Activated CD4-positive, alpha-beta T cell treated with anti-CD3 and anti-CD28 coated beads, Interleukin-2, amount 10 ng/mL, durations not matched to agents 7 days and 5 days (primary cell): ENCODE data around the gene FAM217B. TPM values are rescaled to one million over a fixed set of nuclear protein-coding genes. Genes with fewer than 3 reads are reported as not detected.

Experiments
- CTCF ChIA-PET: fragments of 350-600 bp; sonication (Branson Sonifier 250); formaldehyde crosslinking; loops from one replicate; lab custom pipeline; 2021; ENCODE audit warnings: antibody characterized with exemption; lab: Charles Lee
- POLR2A ChIA-PET: fragments of 350-600 bp; sonication (Branson Sonifier 250); formaldehyde crosslinking; loops from one replicate; lab custom pipeline; 2021; ENCODE audit warnings: antibody characterized with exemption; lab: Charles Lee
- DNase-seq: peaks from one replicate; pipeline ENCODE4 v3.0.0-alpha.2; 2020
- H3K27ac Mint-ChIP-seq: one replicate; pipeline ENCODE4 v1.8.0; 2021; ENCODE audit warnings: mild to moderate bottlenecking, moderate library complexity, mixed read lengths
- H3K27me3 Mint-ChIP-seq: one replicate; pipeline ENCODE4 v1.8.0; 2021; ENCODE audit warnings: mixed read lengths
- H3K36me3 Mint-ChIP-seq: one replicate; pipeline ENCODE4 v1.8.0; 2021; ENCODE audit warnings: low read depth, mixed read lengths
- H3K4me1 Mint-ChIP-seq: one replicate; pipeline ENCODE4 v1.8.0; 2021; ENCODE audit warnings: mixed read lengths
- H3K4me3 Mint-ChIP-seq: one replicate; pipeline ENCODE4 v1.8.0; 2021; ENCODE audit warnings: mild to moderate bottlenecking, moderate library complexity, mixed read lengths
- H3K9me3 Mint-ChIP-seq: one replicate; pipeline ENCODE4 v1.8.0; 2021; ENCODE audit warnings: mixed read lengths
- total RNA-seq, 2 experiments: library from RNA; stranded (reverse); gene quantifications; one replicate each; pipeline ENCODE4 v1.2.3, GENCODE V29; 2021

FAM217B gene
- total RNA-seq, 2 experiments from 2014 or later = 33.7 to 40.6 TPM

DNA sequence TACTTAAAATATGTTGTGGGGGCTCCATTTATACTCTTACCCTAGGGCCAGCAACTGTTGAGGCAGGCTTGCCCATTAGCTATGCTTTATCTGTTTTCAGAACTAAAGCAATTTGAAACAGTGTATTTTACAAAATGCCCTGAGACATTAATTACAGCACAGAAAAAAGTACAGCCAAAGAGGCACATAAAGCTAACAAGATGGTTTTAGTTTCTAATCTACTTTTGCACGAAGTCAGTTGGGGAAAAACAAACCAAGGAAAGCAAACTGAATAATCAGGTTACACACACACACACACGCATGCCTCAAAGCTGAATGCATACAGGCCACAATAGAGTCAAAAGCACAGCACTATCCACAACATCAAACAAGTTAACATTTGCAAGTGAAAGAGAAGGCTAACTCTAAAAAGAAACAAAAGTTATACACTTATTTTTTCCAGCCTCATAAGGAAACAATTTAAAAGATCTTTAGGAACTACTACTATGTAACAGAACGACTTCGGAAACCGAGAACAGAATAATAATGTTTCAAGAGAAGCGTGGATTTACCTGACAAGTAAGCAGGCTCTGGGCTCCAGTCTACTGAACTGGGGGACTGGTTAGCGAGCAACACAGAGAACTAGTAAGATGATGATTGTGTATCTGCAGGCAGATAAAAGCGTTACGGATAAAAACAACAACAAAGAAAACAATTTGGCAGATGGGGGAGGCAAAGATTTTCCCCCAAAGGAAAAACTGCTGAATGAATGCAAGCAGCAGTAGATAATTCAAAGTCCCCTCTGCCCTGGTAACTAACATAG, 8.5 kb upstream of the FAM217B start:
- Mint-ChIP-seq H3K27me3 (peaks cover 10% of the 10 kb centered on the region), H3K4me1 (peaks cover 22% of the 10 kb centered on the region), H3K4me3 (peak overlapping the region; percentile 56), H3K36me3 (no peaks in the 10 kb centered on the region), H3K9me3 (no peaks in the 10 kb centered on the region), H3K27ac (peak overlapping the region; percentile 72)
- CTCF ChIA-PET = interaction anchor here (1.3 kb wide), 1 partner anchor 9 kb away, joined by 4 read pairs; the partner anchor contains the start of genes FAM217B and PPP1R3D
- DNase-seq = no peak
- POLR2A ChIA-PET = no interaction called here

DNA sequence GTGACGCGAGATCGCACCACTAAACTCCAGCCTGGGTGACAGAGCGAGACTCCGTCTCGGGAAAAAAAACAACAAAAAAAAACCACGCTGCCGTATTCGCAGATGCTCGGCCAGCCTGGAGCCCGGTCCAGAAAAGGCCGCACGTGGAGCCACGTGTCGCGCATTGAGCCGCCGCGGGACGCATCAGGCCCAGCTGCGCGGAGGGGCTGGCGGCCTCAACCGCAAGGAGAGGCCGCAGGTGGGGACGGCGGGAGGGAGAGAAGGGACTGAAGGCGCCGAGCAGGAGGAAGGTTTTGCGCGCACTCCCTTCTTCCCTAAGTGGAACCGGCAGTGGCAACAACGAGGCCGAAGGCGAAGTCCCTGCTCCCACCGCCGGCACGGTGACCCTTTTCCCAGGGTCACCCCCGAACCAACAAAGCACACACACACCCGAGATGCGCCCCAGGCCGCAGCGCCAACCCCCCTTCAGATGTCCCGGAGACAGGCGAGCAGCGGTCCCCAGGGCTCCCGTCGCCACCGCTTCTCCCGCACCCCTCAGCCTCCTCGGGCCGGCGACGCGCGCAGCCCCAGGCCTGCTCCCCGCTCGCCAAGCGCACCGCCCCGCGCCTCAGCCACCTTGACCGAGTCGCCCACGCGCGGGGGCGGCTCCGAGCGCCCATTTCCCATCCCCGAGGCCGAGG, 7.4 kb upstream of the FAM217B start:
- peaks cover 8% of the 10 kb centered on the region for H3K27me3 Mint-ChIP-seq
- H3K36me3 Mint-ChIP-seq = no peaks in the 10 kb centered on the region
- no peak for DNase-seq
- peak overlapping the region; percentile 50 for H3K4me3 Mint-ChIP-seq
- peaks cover 28% of the 10 kb centered on the region for H3K4me1 Mint-ChIP-seq
- CTCF ChIA-PET = interaction anchor here (1.3 kb wide), 1 partner anchor 8 kb away, joined by 4 read pairs; the partner anchor contains the start of genes FAM217B and PPP1R3D
- peak overlapping the region; percentile 41 for H3K27ac Mint-ChIP-seq
- POLR2A ChIA-PET = no interaction called here
- no peaks in the 10 kb centered on the region for H3K9me3 Mint-ChIP-seq

DNA sequence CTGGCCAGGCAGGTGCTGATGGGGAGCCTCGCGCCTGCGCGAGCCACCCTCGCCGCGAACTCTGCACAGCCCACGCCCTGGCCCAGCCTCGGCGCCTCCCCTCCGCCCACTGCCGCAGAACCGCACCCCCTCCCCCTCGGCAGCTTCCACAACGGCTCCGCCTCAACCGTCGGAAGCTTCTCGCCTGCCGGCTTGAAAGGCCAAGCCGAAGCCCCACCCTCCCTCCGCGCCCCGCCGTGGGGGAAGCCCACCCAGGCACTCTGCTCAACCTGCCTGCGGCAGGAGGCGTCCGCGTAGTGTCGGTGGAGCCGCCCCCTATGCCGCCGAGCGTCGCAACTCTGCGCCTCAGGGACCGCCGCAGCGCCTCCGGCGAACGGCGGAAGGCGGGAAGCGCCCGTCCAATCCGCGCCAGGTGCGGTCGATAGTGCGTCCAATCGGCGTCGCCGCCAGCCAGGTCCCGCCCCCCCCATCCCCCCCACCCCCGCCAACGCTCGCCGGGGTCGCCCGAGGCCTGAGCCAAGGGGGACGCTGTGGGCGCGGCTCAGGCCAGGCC, 6.8 kb upstream of the FAM217B start, which contains the start of gene SYCP2:
SYCP2 (minus strand) TSS at position 342 of the 553 bp plus-strand sequence. CDS start 11,224 bp downstream, outside the sequence.
- no peaks in the 10 kb centered on the region for H3K9me3 Mint-ChIP-seq
- H3K27ac Mint-ChIP-seq = peak within 1 kb of the TSS; percentile 80
- H3K36me3 Mint-ChIP-seq = peaks cover 6% of the 10 kb centered on the region
- peaks cover 5% of the 10 kb centered on the region for H3K27me3 Mint-ChIP-seq
- DNase-seq = peak; percentile 56
- CTCF ChIA-PET = interaction anchor here (0.6 to 2.1 kb wide), 9 partner anchors 7 to 67 kb away, joined by 3 to 9 read pairs (median 5); no protein-coding TSS in a partner anchor
- POLR2A ChIA-PET = no interaction called here
- peaks cover 33% of the 10 kb centered on the region for H3K4me1 Mint-ChIP-seq
- H3K4me3 Mint-ChIP-seq = peak within 1 kb of the TSS; percentile 71

DNA sequence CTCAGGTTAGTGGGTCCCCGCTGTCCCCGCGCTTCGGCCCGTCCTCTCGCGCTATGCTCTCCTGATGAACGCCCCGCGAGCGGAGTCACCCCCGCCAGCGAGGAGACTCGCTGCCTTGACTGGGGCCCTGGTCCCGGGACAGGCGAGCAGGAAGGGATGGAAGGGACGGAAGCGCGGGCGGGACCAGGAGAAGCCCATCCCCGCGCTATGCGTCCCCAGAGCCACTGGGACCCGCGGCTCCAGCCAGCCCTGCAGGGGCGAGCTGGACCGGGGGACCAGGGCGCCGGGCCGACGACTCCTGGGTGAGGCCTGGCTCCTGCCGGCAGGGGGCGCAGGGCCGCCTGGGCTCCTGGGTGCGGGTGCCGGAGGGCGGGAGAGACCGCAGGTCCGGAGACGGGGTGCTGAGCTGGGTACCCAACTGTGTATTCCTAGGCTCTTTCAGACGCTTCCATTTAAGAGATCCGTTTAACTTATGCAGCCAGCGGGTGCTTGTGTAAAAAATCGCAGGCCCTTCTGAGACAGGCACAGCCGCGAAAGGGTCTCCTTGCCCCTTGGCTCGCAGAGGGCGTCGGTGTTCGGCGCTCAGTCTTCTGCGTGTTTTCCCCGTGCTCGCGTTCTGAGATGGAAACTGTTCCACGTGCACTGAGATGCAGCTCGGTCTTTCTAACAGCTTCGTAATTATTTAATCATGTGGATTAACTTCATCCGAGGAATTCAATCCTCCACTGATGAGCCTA, 6.2 kb upstream of the FAM217B start:
- ChIA-PET POLR2A (no interaction called here), CTCF (interaction anchor here (0.6 to 2.1 kb wide), 10 partner anchors 8 to 67 kb away, joined by 3 to 9 read pairs (median 5); no protein-coding TSS in a partner anchor)
- H3K36me3 Mint-ChIP-seq = peaks cover 11% of the 10 kb centered on the region
- peak overlapping the region; percentile 80 for H3K27ac Mint-ChIP-seq
- H3K9me3 Mint-ChIP-seq = no peaks in the 10 kb centered on the region
- DNase-seq = peak; percentile 75
- H3K4me3 Mint-ChIP-seq = peak overlapping the region; percentile 71
- H3K4me1 Mint-ChIP-seq = peaks cover 40% of the 10 kb centered on the region
- peaks cover 3% of the 10 kb centered on the region for H3K27me3 Mint-ChIP-seq

DNA sequence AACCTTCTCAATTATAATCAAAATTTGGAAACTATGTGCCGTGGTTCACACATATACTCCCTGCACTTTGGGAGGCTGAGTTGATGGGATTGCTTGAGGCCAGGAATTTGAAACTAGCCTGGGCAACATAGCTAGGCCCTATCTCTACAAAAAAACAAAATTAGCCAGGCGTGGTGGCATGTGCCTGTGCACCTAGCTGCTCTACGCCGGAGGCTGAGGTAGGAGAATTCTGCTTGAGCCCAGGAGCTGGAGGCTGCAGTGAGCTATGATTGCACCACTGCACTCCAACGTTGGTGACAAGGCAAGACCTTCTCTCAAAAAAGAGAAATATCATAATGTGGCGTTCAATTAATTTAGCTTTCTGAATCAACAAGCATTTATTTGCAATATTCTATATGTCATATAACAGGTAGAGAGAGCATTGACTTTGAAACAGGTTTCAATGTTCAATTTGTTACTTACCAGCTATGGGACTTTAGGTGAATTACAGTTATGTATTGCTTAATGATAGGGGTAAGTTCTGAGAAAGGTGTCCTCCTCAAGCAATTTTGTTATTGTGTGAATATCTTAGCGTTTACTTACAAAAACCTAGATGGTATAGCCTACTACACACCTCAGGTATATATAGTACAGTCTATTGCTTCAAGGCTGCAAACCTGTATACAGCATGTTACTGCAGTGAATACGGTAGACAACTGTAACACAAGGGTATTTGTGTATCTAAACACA, 4.6 kb upstream of the FAM217B start:
- Mint-ChIP-seq H3K4me3 (no peak overlapping the region), H3K36me3 (peaks cover 11% of the 10 kb centered on the region), H3K9me3 (no peaks in the 10 kb centered on the region), H3K27ac (no peak overlapping the region), H3K4me1 (peaks cover 41% of the 10 kb centered on the region), H3K27me3 (no peaks in the 10 kb centered on the region)
- no peak for DNase-seq
- ChIA-PET POLR2A (no interaction called here), CTCF (interaction anchor here (1.5 to 2.1 kb wide), 2 partner anchors 14 to 16 kb away, joined by 5 to 9 read pairs; no protein-coding TSS in a partner anchor)

DNA sequence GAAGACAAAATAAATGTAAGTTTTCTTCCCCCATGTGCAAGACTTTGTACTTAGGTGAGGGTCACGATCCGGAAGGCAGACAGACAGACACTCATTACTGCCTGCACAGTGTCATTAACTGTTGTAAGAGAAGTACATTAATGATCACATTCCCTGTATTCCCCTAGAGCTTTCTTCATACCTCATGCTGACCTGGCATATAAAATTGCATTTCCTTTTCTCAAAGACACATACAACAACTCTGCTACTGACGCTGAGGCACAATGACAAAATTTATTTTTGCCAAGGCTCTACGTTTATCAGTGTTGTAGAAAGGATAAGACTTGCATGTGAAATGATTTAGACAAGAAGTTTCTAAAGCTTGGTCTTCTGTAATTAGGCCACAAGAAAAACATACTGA, 3.8 kb upstream of the FAM217B start:
- Mint-ChIP-seq H3K27me3 (no peaks in the 10 kb centered on the region), H3K36me3 (peaks cover 11% of the 10 kb centered on the region), H3K27ac (no peak overlapping the region), H3K4me3 (no peak overlapping the region), H3K9me3 (no peaks in the 10 kb centered on the region), H3K4me1 (peaks cover 42% of the 10 kb centered on the region)
- POLR2A ChIA-PET = no interaction called here
- CTCF ChIA-PET = no interaction called here
- no peak for DNase-seq

DNA sequence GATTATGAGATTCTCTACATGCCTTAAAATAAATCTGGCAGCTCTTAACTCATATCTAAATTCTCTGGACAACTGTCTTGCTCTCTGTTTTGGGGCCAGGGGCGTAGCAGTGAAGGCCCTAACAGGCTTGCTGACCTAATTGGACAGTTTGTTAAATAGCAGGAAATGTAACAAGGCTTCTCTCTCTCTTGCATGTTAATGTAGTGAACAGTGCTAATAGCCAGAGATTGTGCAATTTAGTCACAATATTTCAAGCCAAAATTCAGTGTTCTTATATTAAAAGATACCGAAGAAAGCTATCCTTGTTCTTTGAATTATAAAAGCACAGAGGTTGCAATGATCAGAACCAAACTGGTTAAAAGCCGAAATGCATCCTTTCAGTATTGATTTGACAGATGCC, 3.0 kb upstream of the FAM217B start:
- CTCF ChIA-PET = interaction anchor here (0.5 kb wide), 1 partner anchor 8 kb away, joined by 4 read pairs; no protein-coding TSS in a partner anchor

DNA sequence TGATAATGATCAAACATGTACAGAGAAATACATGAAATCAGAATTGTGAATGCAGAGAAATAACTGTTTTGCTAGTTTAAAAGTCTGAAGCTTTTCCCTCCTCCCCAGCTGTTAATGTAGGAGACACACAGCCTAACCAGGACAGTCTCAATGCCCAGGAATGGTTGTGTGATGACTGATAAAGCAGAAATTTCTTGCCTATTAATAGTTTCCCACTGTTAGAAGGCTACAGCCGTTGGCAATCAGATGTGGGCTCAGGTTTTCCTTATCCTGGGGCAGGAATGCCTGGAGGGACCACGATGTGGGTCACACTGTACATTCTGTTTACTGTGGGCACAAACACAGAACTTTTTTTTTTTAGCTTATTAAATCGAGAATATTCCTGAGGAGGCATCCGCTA, 2.0 kb upstream of the FAM217B start:
- Mint-ChIP-seq H3K27ac (peak overlapping the region; percentile 80), H3K9me3 (no peaks in the 10 kb centered on the region), H3K27me3 (no peaks in the 10 kb centered on the region), H3K36me3 (peaks cover 19% of the 10 kb centered on the region), H3K4me1 (peaks cover 44% of the 10 kb centered on the region), H3K4me3 (peak overlapping the region; percentile 79)
- CTCF ChIA-PET = no interaction called here
- POLR2A ChIA-PET = no interaction called here
- no peak for DNase-seq

More for the DNA sequence above, 3.0 kb upstream of the FAM217B start:
- DNase-seq = no peak
- POLR2A ChIA-PET = no interaction called here
- no peak overlapping the region for H3K27ac Mint-ChIP-seq
- H3K36me3 Mint-ChIP-seq = peaks cover 13% of the 10 kb centered on the region
- H3K27me3 Mint-ChIP-seq = no peaks in the 10 kb centered on the region
- no peaks in the 10 kb centered on the region for H3K9me3 Mint-ChIP-seq
- peaks cover 43% of the 10 kb centered on the region for H3K4me1 Mint-ChIP-seq
- no peak overlapping the region for H3K4me3 Mint-ChIP-seq

DNA sequence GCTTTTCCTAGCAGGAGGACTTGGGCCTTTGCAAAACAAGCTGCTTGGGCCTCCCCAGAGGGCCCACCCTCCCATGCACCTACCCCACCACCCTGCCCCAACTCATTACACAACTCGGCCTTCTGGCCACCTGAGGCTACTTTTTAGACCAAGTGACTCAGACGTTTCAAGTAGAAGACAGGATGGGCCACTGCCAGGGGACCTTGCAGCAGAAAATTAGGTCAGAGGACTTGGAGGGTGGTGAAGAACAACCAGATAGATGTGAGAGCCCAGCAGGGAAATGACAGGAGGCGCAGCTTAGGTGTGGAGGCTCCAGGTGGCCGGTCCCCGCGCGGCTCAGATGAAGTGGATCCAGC, 1.5 kb upstream of the FAM217B start:
- no peak for DNase-seq
- ChIA-PET POLR2A (no interaction called here), CTCF (interaction anchor here (1.0 kb wide), 1 partner anchor 23 kb away, joined by 3 read pairs; no protein-coding TSS in a partner anchor)
- Mint-ChIP-seq H3K4me1 (peaks cover 44% of the 10 kb centered on the region), H3K27ac (peak overlapping the region; percentile 80), H3K4me3 (peak overlapping the region; percentile 79), H3K36me3 (peaks cover 19% of the 10 kb centered on the region), H3K27me3 (no peaks in the 10 kb centered on the region), H3K9me3 (no peaks in the 10 kb centered on the region)

DNA sequence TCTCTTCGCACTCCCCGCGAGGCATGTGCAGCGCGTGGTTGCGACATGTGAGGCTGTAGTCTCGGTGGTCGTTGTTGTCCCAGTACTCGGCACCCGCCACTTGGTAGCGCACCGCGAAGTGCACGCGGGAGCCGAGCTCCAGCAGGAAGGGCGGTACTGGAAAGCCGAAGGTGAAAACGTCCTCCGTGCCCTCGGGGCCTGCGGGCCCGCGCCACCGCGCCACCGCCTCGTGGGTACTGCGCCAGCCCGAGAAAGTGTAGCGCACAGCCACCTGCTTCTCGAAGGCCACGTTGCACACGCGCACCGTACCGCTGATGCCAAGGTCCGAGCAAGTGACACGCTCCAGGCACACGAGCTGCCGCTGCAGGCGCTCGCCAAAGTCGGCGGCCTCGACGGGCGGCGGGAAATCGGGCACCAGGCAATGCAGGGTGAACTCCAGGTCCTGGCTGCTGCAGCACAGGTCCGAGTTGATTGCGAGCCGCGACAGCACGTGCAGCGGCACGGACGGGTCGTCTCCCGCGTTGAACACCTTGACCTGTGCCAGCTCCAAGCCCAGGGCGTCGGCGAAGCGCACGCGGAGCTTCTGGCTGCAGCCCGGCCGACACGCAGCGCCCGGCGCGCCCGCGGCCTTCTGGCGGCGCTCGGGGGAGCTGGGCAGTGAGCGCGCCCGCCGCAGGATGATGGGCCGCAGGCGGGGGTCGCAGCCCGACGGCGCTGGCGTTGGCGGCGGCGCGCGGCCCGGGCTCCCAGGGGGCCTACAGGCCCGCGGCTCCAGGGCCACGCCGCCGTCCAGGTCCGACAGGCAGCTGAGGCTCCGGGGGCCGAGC, 924 bp upstream of the FAM217B start:
- DNase-seq = no peak
- peaks cover 43% of the 10 kb centered on the region for H3K4me1 Mint-ChIP-seq
- CTCF ChIA-PET = interaction anchor here (1.0 kb wide), 1 partner anchor 23 kb away, joined by 3 read pairs; no protein-coding TSS in a partner anchor
- no peaks in the 10 kb centered on the region for H3K9me3 Mint-ChIP-seq
- peaks cover 25% of the 10 kb centered on the region for H3K36me3 Mint-ChIP-seq
- POLR2A ChIA-PET = no interaction called here
- peak overlapping the region; percentile 80 for H3K27ac Mint-ChIP-seq
- peak overlapping the region; percentile 95 for H3K4me3 Mint-ChIP-seq
- H3K27me3 Mint-ChIP-seq = no peaks in the 10 kb centered on the region

DNA sequence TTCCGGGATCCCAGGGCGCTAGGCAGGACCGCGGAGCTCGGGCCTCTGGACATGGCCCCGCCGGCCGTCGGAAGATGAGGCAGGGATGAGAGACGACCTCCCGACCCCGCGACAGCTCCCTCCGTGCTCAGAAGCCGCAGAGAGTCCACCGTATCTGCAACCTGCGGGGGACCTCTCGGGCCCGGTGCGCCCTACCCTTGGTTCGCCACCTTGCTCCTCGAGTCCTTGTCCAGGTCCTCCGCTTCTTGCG, 385 bp upstream of the FAM217B start:
- H3K27me3 Mint-ChIP-seq = no peaks in the 10 kb centered on the region
- DNase-seq = no peak
- ChIA-PET POLR2A (no interaction called here), CTCF (interaction anchor here (1.0 to 2.2 kb wide), 4 partner anchors 8 to 12 kb away, joined by 4 to 8 read pairs (median 4); no protein-coding TSS in a partner anchor)
- no peaks in the 10 kb centered on the region for H3K9me3 Mint-ChIP-seq
- peaks cover 30% of the 10 kb centered on the region for H3K36me3 Mint-ChIP-seq
- H3K4me3 Mint-ChIP-seq = peak overlapping the region; percentile 95
- peaks cover 40% of the 10 kb centered on the region for H3K4me1 Mint-ChIP-seq
- peak overlapping the region; percentile 88 for H3K27ac Mint-ChIP-seq
